HFF-Myc (cell line): ENCODE measurements around the gene FBL.
A peak's percentile ranks its signal among the peaks of the same experiment; 100 is the strongest.

Experiments
- DNase-seq: peaks from one replicate; pipeline ENCODE4 v3.0.0-alpha.2; 2011; ENCODE audit warnings: low read depth; ENCODE audit errors: extremely low read depth
- H3K4me3 ChIP-seq: replicated peaks from 2 replicates; pipeline ENCODE4 v1.5.1; 2011; ENCODE audit warnings: low read depth, mild to moderate bottlenecking, control low read depth, low read length
- TF ChIP-seq, protein P1 (sequence below): IDR thresholded peaks from 2 replicates; pipeline ENCODE4 v1.5.1; 2012; ENCODE audit warnings: mild to moderate bottlenecking, low read depth, low read length, control low read depth; ENCODE audit errors: missing control alignments

The FBL gene

DNA sequence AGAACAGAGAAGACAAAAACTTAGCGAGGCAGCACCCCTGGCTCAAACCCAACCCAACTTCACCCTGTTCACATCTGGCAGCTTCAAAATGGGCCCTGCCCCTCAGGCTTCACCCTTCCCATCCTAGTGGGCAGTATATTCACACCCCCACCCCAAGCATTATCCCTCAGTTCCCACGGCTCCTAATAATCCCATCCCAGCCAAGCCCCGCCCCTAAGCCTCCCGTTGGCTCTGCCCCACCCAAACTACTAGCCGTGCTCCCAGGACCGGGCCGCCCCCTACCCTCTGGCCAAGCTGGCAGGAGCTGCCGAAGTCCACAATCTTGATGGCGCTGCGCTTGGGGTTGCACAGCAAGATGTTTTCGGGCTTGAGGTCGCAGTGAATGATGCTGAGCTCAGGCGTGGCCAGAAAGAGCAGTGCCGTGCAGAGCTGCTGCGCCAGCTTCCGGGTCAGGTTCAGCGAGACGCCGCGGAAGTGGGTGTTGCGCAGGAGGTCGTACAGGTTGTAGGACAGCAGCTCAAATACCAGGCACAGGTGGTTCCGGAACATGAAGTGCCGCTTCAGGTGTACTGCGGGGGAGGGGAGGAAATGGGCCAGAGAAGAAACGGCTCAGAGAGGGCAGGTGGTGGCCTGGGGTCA, 18.0 kb downstream of the FBL start:
- TF ChIP-seq, protein P1, sequence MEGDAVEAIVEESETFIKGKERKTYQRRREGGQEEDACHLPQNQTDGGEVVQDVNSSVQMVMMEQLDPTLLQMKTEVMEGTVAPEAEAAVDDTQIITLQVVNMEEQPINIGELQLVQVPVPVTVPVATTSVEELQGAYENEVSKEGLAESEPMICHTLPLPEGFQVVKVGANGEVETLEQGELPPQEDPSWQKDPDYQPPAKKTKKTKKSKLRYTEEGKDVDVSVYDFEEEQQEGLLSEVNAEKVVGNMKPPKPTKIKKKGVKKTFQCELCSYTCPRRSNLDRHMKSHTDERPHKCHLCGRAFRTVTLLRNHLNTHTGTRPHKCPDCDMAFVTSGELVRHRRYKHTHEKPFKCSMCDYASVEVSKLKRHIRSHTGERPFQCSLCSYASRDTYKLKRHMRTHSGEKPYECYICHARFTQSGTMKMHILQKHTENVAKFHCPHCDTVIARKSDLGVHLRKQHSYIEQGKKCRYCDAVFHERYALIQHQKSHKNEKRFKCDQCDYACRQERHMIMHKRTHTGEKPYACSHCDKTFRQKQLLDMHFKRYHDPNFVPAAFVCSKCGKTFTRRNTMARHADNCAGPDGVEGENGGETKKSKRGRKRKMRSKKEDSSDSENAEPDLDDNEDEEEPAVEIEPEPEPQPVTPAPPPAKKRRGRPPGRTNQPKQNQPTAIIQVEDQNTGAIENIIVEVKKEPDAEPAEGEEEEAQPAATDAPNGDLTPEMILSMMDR: no peak
- no peak for DNase-seq
- H3K4me3 ChIP-seq: no peak overlapping the region

DNA sequence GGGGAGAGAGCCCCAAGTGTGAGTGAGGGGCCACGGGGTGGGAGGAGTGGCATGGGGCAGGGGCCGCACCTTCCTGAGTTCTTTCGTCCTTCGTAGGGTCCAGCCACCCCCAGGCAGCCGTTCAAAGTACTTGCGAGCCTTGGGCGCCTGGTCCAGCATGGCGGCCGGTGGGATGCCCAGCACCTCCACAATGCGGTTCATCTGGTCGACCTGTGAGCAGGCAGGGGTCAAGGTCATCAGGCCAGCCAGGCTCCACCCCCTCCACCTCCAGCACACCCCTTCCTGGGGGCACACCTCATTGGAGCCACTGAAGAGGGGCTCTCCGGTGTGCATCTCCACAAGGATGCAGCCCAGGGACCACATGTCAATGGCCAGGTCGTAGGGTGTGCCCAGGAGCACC, 19.0 kb downstream of the FBL start:
- TF ChIP-seq, protein P1: no peak

DNA sequence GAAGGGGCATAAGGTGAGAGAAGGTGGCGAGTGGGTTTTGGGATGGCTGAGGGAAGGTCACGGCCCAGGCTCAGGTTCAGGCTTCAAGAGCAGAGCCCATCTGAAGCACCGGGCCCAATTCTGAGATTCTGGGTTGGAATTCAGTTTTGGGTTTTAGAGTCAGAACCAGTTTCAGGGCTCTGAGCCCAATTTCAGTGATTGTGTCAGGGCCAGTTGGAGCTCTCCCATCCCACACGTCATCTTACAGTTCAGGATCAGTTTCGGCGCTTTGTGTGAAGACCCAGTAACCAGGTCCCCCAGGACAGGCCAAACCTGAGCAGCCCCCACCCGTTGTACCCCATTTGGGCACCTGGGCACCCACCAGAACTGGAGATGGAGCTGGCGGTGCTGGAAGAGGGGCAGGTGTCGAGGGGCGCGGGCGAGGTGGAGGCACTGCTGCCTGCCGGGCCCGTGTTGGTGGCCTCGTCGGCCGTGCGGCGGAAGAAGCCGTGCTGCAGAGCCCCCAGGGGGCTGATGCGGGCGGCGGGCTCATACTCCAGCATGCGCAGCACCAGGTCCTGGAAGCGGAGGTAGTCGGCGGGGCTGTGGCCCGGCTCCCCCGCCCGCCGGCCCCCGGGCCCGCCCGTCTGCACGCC, 19.8 kb downstream of the FBL start:
- TF ChIP-seq, protein P1: no peak
- no peak for DNase-seq
- no peak overlapping the region for H3K4me3 ChIP-seq

More for the DNA sequence above, 19.0 kb downstream of the FBL start:
- no peak for DNase-seq
- no peak overlapping the region for H3K4me3 ChIP-seq

DNA sequence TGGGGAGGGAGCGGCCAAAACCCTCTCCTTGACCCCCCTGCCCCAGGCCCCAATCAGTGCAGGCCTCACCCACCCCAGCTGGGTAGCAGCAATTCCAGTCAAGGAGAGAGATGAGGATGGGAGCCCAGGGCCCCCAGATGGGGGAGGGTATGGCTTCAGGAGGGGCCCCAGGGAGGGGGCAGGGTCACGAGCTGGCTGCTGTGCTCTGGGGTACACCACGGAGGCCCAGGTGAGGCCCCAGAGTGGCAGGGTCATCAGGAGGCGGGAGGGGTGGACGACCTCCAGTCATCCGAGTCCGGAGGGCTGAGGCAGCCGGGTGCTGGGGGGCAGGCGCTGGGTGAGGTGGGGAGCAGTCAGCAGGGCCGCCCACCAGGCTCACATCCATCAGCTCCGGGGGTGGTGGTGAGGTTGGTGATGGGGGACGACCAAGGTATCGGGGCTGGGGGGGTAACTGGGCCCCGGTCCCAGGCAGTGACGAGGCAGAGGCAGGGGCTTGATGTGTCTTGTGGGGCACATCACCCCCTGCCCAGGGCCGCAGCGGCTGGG, 20.6 kb downstream of the FBL start:
- no peak overlapping the region for H3K4me3 ChIP-seq
- DNase-seq: no peak
- TF ChIP-seq, protein P1: no peak

- DNase-seq: no peak
- TF ChIP-seq, protein P1: no peak
- H3K4me3 ChIP-seq: no peak overlapping the region
Measured at GRCh38 chr19:39825093-39825463, 21.1 kb downstream of the FBL start.

DNA sequence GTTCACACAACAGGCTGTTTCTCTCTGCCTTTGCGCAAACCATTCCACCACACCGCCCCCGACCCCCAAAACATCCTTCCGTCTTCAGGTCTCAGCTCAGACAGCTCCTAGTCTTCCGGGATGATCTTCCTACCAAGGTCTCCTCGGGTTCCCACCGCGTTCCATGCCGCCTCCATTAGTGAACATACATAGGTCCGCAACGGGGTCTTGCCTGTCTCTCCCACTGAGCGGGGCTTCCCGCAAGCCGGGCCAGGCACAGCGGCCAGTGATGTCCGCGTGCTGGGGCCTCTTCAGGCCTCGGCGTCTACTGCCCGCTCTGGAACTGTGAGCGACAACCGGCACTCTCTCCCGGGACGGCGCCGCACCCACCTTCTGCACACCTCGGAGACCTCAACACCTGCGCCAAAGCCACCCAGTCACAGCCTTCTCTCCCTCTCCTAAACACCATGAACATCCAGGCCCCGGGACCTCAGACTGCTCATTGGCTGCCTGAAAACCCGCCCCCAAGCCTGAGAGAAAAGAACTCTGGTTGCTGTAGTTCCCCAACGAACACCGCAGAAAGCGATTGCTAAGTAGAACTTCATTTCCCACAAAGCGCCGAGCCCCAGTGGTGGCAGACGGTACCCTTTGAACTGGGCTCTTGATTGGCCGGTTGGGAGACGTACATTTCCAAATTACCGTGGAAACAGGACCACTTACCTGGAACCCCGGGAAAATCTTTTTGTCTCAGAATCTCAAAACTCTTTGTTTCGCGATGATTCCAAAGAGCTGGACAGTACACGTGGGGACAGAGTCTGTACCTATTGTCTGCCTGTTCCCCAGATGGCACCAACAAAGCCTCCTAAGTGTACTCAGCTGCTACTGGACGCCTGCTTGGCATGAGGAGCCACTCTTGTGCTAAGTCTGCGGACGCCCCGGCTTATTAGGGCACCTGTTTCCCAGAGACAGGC, 21.8 kb downstream of the FBL start:
- no peak for DNase-seq
- peak overlapping the region; percentile 37 for H3K4me3 ChIP-seq
- TF ChIP-seq, protein P1: no peak
